Fibroblast of skin of right biceps (primary cell): ENCODE results near the gene CAMKMT.
"Not testable (repeated sequence)": the region's sequence is repeated elsewhere in the genome, so short reads cannot be mapped to it uniquely, and the experiment has no call there.

Experiments
- DNase-seq: peaks from one replicate; pipeline ENCODE4 v3.0.0-alpha.2; 2013

Gene CAMKMT

DNA sequence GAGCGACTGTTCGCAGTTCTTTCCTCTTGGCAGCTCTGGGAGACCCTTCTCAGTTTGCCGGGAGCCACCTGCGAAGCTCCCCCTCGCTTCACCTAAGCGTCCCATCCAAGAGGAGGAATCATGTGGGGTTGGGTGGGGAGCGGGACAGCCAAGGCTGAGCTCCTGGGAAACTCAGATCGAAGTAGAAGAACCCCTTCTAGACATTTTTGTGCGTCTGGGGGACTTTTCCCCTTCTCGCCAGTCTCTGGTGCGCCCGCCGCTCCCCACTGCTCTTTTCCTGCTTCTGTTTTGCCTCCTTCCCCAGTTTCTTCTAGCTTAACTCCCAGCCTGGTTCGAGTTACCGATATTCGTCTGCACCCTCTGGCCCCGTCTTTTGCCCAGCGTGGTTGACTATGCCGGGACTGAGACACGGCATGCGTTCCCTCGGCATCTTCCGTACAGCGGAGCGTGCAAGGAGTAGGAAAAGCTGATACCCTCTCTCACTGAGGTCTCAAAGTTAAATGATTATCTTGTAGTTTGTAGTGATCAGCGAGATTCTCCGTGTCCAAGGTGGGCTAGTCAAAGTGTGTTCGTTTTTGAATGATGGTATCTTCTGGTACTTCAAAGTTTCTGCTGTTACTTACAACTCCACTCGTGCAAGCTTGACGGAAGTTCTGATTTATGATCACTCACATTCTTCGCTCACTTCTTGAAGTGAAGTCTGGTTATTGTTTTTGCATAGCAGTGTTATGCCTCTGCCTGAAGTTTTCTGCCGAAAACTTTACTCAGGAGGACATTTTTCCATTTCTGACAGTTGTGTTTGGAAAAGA, 664 bp downstream of the CAMKMT start:
- DNase-seq = peak; percentile 48

DNA sequence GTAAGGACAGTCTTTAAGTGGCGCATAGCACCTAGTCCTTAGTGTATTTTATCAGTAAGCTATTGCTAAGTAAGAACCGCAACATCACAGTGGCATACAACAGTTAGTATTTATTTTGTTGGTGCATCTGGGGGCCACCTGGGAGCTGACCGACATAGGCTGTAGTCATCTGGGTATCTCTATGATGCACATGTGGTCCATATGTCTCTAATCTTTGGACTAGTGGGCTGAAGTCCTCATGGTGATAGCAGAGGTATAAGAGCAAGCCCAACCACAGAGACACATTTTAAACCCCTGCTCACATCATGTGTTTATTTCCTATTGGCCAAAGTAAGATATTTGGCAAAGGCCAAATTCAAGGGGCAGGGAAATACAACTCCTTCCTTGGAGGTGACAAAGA, 2.9 kb downstream of the CAMKMT start:
- no peak for DNase-seq

DNA sequence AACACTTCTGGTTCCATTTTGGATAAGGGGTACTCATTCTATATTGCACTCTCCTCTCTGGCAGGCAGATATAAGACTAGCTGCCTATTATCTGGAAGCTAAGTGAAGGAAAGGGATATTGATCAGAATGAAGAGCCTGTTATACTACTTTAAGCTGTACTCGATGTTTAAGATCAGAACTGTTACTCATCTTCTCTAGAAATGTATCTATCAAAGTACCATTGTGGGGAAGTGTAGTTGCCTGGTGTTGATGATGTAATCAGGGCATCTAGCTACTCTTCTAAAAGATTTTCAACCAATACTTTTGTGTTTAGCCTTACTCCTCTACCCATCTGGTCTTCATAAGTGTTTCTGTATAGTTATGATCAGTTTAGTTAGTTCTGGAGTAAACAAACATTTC, 5.8 kb downstream of the CAMKMT start:
- no peak for DNase-seq

DNA sequence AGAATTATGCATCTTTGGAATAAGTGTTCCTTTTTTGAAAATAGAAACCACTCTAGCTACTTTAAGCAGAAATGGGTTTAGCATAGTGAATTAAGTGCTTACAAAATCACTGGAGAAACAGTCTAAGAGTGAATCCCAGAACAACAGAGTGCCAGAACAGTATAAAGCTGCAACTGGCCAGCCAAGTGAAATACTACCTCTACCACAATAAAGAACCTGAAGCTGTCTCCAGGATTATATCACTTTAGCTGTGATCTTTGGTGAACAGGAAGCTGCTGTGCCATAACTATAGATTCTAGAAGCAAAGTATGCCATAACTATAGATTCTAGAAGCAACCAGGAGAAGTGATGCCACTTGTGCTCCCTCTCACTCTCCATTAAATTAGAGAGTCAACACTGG, 7.6 kb downstream of the CAMKMT start:
- DNase-seq = no peak

DNA sequence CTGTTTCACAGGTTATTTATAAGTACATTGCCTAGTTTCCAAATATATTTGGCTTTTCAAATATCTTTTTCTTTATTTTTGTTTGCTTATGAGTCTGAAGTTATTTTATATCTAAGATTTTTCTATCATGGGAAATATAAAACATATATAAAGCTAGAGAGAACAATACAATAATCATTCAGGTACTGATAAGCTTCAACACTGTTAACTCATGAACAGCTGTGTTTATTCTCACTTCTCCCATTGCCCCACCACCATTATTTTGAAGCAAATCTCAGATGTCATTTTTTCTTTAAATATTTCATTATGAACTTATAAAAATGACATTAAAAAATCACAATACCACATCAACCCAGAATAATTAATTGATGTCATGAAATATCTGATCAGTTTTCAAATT, 9.7 kb downstream of the CAMKMT start:
- no peak for DNase-seq

DNA sequence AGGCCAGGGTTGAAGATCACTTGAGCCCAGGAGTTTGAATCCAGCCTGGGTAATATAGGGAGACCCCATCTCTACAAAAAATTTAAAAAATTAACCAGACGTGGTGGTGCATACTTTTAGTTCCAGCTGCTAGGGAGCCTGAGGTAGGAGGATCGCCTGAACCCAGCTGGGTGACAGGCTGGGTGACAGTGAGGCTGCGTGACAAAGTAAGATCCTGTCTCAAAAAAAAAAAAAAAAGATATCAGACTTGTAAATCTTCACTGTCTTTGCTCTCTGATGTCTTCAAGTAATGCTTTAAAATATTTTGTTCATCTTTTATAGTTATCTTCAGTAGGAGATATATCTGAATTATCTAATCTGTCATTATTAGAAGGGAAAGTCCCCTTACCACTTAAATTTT, 10.5 kb downstream of the CAMKMT start:
- DNase-seq = no peak

DNA sequence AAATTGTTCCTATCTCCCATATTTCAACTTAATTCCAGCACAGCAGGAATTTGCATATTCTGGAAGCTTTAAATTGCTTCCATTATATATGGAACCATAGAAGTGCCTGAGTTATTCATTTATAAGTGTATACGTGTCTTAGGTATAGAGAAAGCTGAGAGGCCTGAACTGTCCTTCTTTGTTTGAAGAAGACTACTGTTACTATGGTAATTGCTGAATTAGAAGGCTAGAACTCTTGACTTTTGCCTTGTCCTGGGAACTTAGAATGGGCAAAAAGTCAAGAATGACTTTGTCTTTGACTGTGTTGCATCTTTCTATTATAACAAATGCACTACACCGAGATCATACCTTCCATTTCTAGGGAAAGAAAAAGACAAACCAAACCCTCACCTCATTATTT, 15.7 kb downstream of the CAMKMT start:
- no peak for DNase-seq

DNA sequence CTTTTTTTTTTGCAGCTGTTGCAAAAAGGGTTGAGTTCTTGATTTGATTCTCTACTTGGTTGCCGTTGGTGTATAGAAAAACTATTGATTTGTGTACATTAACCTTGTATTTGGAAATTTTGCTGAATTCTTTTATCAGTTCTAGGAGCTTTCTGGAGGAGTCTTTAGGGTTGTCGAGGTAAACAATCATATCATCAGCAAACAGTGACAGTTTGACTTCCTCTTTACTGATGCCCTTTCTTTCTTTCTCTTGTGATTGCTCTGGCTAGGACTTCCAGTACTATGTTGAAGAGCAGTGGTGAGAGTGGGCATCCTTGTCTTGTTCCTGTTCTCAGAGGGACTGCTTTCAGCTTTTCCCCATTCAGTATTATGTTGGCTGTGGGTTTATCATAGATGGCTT, 23.5 kb downstream of the CAMKMT start:
- not testable (repeated sequence) for DNase-seq

DNA sequence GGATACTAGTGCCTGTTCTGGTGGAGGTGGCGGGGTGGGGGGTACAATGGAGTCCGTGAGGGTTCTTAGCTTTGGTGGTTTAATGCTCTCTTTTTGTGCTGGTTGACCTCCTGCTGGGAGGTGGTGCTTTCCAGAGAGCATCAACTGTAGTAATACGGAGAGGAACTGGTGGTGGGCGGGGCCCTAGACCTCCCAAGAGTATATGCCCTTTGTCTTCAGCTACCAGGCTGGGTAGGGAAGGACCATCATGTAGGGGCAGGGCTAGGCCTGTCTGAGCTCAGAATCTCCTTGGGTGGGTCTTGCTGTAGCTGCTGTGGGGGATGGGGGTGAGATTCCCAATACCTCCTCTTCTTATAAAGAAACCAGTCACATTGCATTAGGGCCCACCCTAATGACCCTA, 27.1 kb downstream of the CAMKMT start:
- DNase-seq = no peak

DNA sequence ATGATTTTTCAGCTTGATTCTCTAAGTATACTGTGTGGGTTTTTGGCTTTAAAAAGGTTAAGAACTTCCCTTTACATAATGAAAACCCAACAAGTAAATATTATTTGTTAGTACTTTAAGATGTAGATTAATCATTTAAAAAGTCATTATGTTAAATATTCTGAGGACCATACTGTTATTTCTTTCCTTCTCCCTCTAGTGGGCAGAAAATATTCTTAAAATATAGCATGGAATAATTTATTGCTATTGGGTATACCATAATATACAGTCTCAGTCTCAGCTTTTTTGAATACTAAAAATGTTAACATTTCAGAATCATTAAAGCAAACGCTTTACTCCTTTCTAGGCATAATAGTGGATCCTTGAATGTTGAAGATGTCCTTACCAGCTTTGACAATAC, 28.1 kb downstream of the CAMKMT start:
- DNase-seq = no peak

DNA sequence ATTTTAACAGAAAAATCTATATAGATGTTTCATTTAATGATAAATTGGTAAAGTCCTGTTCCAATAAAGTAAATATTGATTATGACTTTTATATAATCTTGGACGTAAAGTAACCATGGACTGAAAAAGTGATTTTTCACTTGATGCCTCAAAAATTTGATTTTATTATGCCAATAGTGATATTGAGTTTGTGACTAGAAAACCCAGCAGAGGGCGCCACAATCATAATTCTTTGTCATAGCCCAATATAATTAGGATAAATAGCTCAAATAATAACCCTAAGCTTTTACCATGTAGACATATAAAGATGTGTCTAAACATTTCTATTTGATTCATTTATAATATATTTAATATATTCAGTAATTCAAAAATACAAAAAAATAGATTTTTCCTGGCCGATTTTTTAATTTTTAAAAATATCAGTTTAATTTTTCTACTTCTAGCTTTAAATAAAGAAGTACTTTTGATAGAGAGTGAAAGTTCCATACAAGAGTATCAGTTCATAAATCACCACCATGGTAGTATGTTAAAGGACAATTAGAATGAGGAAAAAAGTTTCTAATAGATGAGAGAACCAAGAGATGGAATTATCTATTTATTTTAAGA, 30.7 kb downstream of the CAMKMT start:
- DNase-seq = peak; percentile 32

DNA sequence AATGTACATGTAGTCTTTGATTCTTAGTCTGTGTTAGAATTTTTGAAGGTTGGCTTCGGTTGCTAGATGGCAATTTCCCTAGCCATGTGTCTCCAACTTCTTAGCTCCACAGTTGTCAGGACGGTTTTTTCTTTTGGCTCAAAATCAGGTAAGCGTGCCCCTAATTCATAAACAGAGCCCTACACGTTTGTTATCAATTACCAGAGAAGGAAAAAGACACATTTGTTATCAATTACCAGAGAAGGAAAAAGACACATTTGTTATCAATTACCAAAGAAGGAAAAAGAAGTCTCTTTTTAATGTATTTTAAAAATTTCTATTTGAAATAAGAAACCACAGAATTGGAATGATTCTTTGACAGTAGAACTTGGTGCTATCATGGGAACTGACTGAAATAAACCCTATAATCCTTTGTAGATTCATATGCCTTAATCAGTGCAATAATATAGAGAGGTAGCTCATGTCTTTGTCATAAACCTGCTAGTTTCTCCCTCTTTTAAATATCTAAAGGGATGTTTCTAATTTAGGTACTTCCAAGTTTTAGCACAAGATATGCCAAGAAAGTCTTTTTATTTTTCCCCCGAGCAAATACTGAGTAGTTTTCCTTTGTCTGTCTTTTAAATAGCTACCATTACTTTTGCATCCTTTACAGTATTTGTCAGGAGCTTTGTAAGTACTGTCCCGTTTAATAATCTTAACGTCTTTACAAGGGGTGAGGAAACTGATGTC, 35.9 kb downstream of the CAMKMT start:
- DNase-seq = no peak

DNA sequence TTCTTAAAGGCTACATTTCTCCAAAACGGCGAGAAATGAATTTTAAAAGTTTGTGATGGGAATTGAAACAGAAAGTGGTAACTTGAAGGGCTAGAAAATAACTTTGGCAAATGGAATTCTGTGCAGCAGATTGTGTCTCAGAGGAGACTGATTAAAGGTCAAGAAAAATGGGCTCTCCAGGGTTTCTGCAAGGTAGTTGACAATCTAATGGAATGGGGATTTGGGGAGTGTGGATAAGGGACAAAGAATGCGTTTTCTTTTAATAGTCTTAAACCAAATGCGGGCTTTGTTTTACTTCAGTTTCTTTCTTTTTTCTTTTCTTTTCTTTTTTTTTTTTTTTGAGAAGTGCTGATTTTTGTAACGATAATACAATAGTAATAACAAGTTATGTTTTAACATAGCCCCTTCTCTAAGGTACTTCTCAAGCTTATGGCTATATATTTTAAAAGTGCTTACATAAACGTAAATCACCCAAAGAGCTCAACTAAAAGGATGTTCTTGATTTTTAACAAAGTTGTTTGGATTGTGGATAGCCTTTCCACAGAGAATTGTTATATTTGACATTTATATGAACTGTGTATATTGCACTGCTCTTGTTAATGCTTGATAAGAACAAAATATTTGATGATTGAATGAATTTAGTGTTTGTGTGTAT, 36.6 kb downstream of the CAMKMT start:
- no peak for DNase-seq

DNA sequence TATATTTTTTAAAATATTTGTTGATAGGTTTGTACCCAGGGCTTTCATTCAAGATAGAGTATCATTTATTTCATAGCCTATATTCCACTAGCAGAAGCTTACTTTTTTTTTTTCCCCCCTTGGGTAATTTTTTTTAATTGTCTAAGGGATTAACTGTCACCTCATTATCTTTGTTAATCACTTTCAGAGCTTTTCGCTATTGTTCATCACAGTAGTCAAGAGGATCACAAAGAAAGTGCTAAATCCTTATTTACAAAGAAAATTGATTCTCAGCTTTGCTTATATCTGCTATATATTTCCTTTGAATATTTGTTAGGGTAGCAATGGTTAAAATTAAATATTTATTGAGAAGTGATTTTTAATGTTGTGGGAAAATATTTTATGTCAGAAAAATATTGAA, 59.0 kb downstream of the CAMKMT start:
- DNase-seq = no peak

DNA sequence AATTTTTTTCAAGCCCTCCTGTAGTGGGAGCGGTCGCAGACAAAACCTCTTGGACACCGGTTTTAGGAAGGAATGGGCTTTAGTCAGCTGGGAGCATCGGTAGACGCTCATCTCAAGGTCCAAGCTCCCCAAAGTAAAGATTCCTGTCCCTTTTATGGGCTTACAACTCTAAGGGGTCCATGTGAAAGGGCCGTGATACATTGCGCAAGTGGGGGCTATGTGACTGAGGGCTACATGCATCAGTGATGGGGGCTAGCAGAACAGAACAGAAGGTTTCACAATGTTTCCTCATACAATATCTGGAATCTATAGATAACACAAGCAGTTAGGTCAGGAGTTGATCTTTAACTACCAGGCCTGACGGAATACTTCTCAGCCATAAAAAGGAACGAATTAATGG, 62.5 kb downstream of the CAMKMT start:
- DNase-seq = no peak

DNA sequence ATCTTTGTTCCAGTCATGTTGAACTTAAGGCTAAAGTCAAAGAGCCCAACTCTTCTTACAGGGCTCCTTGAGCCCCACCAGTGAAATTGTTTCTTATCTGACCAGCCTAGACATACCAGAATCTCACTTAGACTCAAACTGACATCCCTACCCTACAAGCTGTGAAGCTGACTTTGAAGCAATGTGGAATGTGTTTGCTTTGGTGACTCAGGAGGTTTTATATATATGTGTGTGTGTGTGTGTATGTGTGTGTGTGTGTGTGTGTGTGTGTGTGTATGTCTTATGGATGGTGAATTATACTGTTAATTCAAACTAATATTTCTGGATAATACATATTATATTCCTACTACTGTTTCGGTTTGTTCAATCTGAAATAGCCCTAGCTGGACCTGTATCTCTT, 67.3 kb downstream of the CAMKMT start:
- DNase-seq = peak; percentile 37

DNA sequence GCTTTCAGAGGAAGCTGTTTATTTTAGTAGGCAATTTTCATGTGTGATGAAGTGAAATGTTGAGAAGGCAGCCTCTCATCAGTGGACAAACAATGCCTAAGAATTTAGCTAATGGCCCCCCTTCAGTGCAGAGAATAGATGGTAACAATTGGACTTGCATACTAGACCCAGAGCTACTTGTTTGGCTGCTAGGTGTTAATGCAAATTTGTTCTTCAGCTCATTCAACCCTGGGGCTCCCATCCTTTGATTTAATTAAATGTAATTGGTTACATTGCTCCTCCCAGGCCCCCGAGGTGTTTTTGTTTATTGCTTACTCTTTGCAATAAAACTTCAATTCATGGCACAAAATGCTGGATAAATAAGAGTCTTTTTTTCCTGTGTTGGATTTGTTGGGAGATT, 68.6 kb downstream of the CAMKMT start:
- DNase-seq = no peak

DNA sequence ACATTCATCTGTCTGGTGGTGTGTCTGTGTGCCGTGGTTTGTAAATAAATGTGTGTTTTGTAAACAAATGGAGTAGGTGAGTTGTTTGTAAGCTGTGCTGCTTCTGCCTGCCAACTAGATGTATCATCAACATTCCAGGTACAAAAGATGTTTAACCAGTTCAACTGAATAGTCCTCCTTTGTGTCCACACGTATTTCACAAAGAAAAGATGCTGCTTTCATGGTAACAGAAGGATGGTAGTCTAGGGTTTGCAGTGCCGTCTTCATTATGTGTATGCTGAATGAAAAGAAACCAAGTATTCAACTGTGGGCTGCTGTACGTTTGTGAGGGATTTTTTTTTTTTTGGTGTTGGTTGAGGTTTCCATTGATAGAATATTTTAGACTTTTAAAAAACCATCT, 72.1 kb downstream of the CAMKMT start:
- DNase-seq = no peak

DNA sequence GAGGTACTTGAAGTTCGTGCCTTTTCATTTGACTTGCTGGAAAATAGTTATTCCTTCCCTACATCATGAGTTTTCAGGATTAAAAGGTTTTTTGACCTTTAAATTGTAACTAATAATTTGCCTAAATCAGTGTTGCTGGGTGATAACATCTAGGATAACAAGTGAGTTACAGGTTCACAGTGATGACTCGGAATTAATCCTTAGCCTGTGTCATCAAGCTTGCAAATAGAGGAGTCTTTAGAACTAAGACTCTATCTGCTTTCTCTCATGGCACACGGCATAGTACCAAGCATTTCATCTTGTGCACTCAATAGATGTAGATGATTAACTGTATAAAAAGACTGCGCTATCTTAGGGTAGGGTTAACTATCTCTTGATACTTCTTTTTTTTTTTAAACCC, 79.5 kb downstream of the CAMKMT start:
- DNase-seq = no peak

DNA sequence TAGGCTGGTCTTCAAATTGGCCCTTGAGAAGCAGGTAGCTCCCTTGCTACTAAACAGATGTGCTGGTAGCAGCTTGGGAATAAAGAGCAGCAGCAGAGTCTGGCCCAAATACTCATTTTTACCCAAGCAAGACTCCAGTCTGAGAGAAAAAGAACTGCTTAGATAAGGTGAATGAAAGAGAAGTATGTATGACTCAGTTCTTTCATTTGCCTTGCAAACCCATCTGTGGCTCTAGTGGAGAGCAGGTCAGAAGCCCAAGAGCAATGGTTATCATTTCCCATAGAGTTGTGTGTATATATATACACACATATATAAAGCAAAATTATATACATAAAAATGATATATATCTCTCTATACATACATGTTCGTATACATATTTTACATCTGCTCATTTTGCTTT, 80.3 kb downstream of the CAMKMT start:
- DNase-seq = no peak

DNA sequence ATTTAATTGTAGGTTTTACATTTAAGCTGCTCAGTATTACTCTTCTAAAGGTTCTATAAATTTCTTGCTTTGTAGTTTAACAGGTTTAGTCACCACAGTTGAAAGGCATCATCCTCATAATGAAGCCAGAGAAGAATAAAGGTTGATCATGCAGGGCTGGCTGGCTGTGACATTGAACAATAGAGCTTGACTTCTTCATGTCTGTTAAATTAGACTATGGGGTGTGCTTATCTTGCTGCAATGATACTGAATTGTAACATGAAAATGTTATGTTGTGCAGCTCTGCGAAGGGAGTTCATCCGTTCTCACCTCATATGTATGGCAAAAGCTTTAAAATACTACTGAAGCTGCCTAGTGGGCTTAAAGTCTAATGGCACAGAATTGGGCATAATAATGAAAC, 81.8 kb downstream of the CAMKMT start:
- DNase-seq = no peak

DNA sequence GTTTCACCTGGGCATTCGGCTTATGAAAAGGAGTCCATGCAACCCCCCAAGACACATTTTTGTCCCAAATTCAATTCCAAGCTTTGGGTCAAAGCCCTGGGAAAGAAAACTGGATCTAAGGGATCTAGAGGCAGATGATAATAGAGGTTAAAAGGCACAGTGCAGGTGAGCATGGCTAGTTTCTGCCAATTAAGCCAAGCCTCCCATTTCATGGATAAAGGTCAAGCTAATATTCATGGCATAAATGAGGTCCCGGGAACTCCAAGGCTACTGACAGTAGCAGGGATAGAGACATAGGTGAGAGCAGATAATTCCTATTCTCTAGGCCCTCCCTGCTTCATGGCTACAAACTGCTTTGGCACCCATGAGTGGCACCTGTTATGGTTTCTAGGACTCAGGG, 83.1 kb downstream of the CAMKMT start:
- DNase-seq = no peak

DNA sequence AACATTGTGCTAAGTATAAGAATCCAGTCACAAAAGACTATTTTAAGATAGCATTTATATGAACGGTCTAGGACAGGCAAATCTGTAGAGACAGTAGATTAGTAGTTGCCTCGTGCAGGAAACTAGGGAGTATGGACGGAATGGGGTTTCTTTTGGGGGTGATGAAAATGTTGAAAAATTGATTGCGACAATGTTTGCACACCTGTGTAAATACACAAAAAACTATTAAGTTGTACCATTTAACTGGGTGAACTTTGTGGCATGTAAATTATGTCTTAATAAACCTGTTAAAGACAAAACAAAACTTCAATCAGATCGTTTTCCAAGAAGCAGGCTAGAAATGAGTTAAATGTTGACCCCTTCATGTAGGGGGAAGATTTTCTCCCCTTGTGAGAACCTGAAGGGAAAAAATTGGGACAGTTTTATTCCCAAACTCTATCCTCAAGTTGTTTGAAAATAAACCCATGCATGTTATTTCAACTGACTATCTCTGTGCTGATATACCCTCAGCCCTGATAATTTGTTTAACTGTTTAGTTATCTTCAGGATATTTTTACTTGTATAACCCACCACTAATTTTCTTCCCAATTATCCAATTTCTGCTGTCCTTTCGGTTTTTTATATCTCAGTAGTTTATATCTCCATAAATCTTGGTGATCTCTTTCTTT, 87.2 kb downstream of the CAMKMT start:
- no peak for DNase-seq
